Stimulated activated CD4-positive, alpha-beta T cell treated with anti-CD3 and anti-CD28 coated beads, Interleukin-1b, Interleukin-23, amount 100 ng/mL, for 24 hours (primary cell): Measurements from ENCODE around the gene SLC4A2.
"Not testable (repeated sequence)": the region's sequence is repeated elsewhere in the genome, so short reads cannot be mapped to it uniquely, and the experiment has no call there.

Source experiments
- DNase-seq, 4 experiments: peaks; one replicate each; pipeline ENCODE4 v3.0.0-alpha.2; 2020; ENCODE audit warnings: low read depth in 4 of 4, low spot score in 1 of 4

SLC4A2 gene, protein sequence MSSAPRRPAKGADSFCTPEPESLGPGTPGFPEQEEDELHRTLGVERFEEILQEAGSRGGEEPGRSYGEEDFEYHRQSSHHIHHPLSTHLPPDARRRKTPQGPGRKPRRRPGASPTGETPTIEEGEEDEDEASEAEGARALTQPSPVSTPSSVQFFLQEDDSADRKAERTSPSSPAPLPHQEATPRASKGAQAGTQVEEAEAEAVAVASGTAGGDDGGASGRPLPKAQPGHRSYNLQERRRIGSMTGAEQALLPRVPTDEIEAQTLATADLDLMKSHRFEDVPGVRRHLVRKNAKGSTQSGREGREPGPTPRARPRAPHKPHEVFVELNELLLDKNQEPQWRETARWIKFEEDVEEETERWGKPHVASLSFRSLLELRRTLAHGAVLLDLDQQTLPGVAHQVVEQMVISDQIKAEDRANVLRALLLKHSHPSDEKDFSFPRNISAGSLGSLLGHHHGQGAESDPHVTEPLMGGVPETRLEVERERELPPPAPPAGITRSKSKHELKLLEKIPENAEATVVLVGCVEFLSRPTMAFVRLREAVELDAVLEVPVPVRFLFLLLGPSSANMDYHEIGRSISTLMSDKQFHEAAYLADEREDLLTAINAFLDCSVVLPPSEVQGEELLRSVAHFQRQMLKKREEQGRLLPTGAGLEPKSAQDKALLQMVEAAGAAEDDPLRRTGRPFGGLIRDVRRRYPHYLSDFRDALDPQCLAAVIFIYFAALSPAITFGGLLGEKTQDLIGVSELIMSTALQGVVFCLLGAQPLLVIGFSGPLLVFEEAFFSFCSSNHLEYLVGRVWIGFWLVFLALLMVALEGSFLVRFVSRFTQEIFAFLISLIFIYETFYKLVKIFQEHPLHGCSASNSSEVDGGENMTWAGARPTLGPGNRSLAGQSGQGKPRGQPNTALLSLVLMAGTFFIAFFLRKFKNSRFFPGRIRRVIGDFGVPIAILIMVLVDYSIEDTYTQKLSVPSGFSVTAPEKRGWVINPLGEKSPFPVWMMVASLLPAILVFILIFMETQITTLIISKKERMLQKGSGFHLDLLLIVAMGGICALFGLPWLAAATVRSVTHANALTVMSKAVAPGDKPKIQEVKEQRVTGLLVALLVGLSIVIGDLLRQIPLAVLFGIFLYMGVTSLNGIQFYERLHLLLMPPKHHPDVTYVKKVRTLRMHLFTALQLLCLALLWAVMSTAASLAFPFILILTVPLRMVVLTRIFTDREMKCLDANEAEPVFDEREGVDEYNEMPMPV

DNA sequence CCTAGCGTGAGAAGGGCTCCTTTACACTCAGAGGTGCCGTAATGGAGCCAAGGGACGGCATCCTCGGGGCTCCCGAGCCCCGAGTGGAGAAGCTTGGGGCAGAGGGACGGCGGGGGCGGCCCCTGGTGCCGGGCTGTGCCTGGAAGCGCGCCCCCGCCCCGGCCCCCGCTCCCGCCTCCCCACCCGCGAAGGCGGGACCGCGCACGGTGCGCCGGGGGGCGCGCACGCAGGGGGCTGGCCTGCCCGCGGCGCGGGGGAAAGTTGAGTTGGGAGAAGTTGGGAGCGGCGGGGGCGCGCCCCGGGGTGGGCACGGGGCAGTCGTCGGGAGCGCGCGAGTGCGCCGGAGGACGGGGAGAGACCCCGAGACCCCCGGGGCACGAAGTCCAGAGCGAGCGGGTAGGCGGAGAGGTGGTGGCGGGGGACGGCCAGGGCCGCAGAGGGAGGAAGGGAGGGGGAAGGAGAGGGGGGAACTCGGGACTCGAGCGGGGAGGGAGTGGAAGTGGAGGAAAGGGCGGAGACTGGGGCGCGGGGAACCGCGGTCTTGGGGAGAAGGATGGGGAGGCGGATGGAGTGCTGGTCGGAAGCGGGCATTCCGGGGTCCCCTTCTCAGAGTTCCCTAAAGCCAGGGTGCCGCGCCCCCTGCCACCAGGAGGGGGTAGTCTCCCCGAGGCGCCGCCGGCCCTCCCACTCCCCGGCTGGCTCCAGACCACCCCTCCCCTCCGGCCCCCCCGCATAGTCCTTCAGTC lies at the start of gene SLC4A2:
Gene SLC4A2, plus strand, starts transcription at position 223 of the 746 bp plus-strand sequence. CDS start 2,399 bp downstream, outside the sequence.
- DNase-seq = peak in 2 of 4 experiments; percentile 57 to 69

DNA sequence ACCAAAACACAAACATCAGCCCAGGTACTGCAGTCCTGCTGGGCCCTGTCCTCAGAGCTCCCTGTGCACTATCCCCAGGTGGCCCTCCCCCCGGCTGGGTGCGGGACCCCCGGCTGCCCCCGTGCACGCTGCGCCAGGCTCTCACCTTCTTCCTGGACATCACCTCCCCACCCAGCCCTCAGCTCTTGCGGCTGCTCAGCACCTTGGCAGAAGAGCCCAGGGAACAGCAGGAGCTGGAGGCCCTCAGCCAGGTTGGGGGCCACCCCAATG lies 49.4 kb upstream of the SLC4A2 start:
- DNase-seq = no peak

DNA sequence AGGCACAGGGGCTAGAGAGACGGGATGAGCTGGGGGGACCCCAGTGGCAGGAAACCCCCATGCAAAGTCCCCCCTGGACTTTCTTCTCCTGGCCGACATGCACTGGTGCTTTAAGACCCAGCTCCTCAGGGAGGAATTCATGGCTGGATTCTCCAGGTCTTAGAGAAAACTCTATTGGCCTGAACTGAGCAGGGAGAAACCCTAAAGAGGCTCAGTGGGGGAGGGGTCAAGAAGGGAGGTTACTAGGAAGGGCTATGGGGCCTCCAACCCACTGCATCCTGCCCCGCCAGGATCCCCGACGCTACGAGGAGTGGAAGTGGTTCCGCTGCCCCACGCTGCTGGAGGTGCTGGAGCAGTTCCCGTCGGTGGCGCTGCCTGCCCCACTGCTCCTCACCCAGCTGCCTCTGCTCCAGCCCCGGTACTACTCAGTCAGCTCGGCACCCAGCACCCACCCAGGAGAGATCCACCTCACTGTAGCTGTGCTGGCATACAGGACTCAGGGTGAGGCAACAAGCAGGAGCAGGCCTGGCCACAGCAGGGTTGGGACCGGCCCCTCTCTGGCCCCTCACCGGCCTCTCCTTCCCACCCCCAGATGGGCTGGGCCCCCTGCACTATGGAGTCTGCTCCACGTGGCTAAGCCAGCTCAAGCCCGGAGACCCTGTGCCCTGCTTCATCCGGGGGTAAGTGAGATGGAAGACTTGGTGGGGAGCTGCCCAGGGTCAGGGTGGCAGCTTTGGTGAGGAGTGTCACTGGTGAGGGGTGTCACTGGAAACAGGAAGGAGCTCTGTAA lies 48.9 kb upstream of the SLC4A2 start:
- no peak for DNase-seq

DNA sequence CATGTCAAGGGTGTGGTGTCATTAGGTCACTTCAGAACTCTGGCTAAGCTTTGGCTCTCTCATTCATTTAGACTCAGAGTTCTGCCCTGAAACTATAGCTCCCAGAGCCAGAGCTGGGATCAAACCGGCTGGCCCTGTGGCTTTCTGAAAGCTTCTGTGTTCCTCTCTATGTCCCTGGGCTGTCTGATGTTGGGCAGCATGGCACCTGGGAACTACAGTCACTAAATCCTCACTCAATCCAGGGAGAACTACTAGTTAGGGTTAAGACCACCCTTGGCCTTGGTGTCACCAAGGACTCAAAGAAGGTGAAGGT lies 48.3 kb upstream of the SLC4A2 start:
- no peak for DNase-seq

DNA sequence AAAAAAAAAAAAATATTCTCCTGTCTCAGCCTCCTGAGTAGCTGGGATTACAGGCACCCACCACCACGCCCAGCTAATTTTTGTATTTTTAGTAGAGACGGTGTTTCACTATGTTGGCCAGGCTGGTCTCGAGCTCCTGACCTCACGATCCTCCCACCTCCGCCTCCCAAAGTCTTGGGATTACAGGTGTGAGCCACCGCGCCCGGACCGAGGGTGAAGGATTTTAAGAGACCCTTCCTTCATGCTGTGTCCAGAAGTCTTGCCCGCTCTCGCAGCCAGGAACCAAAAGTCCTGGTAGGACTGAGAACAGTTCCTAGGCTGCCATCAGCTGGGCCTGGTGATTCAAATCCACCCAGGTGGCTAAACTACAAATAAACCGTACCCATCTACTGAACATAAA lies 47.8 kb upstream of the SLC4A2 start:
- DNase-seq = not testable (repeated sequence)

DNA sequence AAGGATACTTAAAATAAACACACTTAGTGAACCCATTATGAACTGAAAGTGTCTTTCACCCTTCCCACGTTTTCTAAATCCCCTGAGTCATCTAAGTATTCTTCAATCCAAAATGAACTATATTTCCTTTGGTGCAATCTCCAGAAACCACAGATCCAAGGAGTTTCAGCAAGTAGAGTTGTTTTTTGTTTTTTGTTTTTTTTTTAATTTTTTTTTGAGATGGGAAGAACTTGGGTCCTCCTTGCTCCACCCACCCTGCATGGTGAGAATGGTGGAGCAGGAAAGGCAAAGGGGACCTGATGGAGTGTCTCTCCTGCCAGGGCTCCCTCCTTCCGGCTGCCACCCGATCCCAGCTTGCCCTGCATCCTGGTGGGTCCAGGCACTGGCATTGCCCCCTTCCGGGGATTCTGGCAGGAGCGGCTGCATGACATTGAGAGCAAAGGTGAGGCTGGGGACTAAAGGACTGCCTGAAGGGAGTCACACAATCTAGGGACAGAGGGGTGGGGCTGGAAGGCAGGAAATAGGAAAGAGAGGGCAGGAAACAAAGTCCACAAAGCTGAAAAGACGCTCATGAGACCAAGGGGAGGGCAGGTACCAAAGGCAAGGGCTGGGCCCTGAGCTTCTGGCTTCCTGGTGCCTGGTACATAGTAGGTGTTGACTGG lies 47.2 kb upstream of the SLC4A2 start:
- DNase-seq = no peak

DNA sequence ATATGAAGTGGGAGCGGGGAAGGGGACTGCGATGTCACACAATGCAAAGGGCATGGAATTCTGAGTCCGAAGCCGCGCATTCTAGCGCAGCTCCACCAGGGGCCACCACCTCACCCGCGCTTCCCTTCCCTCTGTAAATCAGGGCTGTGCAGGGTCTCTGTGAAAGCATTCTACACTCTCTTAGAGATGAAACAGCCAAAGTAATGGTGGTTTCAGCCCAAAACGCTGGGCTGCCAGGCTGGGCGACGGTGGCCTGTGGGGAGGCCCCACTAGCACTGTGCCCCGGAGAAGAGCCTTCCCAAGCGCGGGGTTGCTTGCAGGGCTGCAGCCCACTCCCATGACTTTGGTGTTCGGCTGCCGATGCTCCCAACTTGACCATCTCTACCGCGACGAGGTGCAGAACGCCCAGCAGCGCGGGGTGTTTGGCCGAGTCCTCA lies 46.5 kb upstream of the SLC4A2 start:
- no peak for DNase-seq

DNA sequence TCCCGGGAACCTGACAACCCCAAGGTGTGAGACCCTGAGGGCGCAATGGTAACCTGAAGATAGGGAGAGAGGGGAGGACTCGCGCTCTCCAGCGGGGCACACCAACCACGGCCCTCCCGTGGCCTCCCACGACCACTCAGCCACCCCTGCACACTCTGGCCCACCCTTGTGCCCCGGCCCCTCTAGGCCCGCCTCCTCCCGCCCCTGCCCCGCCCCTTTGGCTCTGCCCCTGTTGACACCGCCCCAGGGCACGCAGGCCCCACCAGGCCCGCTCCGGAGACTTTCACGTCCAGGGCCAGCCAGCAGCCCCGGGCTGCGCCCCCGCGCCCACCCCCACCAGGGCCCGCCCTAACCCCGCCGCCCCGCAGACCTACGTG lies 46.0 kb upstream of the SLC4A2 start:
- DNase-seq = no peak

DNA sequence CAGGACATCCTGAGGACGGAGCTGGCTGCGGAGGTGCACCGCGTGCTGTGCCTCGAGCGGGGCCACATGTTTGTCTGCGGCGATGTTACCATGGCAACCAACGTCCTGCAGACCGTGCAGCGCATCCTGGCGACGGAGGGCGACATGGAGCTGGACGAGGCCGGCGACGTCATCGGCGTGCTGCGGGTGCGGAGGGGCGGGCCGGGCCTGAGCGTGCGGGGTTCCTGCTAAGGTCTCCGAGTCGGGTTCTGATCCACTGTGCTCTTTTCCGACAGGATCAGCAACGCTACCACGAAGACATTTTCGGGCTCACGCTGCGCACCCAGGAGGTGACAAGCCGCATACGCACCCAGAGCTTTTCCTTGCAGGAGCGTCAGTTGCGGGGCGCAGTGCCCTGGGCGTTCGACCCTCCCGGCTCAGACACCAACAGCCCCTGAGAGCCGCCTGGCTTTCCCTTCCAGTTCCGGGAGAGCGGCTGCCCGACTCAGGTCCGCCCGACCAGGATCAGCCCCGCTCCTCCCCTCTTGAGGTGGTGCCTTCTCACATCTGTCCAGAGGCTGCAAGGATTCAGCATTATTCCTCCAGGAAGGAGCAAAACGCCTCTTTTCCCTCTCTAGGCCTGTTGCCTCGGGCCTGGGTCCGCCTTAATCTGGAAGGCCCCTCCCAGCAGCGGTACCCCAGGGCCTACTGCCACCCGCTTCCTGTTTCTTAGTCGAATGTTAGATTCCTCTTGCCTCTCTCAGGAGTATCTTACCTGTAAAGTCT lies 45.5 kb upstream of the SLC4A2 start:
- DNase-seq = peak; percentile 57 to 77 (median 70)

DNA sequence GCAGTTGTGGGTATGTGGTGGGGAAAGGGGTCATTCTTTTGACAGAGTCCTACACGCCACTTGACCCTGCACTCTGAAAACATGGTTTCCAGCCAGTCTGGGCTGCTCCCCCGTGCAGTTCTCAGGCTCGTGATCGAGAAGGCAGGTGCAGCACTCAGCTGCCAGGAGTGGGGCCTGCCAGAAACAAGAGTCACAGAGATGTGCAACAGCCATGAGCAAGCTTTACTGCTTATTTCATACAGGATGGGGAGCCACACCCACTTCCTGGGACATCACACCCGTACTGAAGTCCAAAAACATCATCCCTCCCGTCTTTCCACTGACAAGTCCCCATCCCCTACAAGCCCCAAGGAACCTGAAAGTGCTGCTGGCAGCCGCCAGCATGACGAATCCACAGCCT lies 44.4 kb upstream of the SLC4A2 start:
- no peak for DNase-seq

DNA sequence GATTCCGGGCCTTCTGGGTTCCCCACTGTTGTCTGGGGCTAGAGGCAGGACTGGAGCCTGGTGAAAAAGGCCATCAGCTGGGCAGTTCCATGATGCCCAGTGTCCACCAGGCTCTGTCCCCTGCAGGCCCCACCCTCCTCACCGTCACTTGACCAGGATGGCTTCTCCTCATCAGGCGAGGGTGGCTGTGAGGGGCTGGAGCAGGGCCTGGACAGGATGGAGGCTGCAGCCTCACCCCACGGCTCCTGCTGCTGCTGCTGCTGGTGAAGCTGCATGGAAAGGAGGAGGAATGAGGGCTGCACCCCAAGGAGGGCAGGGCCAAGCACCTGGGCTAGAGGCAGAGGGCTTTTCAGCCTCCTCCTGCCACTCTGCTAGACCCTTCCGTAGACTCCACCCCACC lies 43.4 kb upstream of the SLC4A2 start:
- no peak for DNase-seq

DNA sequence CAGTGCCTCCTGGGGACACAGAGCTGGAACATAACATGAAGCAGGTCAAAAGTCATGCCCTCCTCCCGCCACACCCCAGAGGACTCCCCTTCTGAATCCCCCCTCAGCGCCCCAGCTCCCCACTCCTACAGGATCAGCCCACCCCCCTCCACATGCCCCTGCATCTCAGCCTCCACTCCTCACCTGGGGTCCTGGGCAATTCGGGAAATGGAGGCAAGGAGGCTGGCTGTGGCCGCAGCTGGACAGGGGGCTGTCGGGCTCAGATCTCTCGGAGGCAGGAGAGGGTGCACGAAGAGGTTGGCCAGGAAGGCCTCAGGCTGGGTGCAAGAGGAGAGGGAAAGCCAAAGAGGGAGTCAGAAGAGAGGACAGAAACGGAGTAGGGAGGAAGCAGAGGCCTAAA lies 42.9 kb upstream of the SLC4A2 start:
- DNase-seq = no peak

DNA sequence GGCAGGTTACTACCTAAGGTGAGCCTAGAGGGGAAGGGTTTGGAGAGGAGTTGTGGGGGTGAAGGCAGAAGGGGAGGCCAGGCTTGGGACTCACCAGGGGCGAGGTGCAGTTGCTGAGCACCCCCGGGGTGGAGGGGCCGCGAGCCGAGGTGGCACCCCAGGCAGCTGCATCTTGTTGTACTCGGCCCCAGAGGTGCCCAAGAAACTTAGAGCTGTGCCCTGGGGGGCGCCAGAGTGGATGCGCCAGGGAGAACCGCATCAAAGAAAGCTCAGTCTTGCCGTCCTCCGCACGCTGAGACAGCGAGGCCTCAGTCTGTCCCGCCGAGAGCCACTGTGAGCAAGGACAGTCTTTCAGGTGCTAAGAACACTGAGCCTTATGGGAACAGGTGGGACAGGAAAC lies 42.4 kb upstream of the SLC4A2 start:
- no peak for DNase-seq

DNA sequence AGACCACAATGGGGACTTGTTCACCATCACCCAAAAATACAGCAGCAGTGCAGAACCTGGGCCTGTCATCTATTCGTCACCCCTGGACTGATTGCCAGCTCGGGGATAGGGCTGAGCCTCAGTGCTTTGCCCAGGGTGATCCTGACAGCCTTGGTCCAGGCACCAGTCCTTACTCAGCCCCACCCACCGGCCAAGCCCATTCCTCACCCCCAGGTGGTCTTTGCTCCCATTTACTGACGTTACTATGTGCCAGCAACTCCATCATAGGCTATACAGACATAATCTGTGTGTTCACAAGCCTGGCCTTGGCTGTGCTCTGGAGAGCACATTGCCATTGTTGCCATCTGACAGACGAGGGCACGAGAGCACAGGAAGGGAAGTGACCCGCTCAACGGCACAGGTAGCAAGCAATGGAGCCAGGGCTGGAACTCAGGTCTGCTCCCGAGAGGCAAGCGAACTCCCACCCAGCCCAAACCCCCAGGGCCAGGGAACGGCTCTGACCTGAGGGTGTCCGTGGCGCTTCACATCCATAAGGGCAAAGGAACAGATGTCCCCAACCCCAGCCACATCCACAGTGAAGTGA lies 41.9 kb upstream of the SLC4A2 start:
- no peak for DNase-seq

DNA sequence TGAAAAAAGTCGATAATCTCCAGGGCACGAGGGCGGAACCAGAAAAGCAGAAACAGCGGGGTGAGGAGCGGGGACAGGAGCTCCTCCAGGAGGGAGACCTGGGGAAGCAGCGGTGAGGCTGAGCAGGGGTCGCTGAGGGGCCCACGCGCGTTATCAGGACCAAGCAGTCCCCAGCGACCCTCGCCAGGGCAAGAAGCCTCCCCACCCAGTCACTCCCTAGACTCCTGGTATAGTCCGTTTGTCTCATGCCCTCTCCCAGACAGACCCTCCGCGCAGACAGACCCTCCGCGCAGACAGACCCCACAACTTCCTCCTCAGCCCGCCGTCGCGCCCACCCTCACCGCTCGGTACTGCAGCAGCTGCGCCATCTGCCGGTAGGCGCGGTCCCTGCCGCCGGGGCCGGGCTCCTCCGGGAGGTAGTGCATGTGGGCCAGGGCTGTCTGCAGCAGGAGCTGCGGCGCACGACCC lies 41.4 kb upstream of the SLC4A2 start:
- DNase-seq = peak; percentile 61 to 77 (median 74)

DNA sequence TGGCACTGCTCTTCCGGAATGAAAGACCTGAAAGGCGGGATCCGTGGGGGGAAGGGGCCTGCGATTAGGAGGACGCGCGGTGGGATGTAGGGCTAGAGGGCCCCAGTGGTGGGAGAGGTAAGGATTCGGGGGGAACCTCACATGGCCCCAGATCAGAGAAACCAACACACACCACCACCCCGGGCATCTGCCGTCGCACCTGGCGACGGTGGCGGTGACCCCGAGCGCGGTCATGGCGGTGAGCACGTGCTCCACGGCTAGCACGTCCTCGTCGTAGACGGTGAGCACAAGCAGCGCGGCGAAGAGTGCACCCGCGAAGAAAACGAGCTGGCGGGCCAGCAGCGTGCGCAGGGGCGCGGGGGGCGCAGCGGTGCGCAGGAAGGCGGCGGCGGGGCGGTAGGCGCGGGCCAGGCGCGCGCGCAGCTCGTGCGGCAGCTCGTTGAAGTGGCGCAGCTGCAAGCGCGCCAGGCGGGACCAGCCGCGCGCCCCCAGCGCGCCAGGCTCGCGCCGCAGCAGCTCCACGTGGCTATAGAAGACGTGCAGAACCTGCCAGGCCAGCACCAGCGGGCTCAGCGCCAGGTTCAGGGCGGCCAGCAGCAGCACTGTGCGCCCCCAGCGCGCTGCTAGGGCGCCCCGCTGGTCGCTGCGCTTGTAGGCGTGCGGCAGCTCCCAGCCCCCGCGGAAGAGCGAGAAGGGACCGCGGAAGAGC lies 40.8 kb upstream of the SLC4A2 start:
- no peak for DNase-seq

DNA sequence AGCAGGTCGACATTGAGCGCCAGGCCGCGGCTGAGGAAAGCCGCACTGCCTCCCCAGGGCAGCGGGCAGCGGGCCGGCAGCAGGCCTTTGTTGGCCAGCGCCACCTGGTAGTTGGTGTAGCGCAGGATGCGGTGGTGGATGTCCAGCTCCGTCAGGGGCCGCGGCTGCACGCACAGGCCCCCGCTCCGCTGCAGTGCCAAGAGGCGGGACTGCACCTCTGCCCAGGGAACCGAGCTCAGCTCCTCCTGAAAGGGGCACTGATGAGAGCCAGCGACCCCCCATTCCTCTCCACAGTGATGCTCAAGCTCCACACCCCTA lies 40.3 kb upstream of the SLC4A2 start:
- no peak for DNase-seq

DNA sequence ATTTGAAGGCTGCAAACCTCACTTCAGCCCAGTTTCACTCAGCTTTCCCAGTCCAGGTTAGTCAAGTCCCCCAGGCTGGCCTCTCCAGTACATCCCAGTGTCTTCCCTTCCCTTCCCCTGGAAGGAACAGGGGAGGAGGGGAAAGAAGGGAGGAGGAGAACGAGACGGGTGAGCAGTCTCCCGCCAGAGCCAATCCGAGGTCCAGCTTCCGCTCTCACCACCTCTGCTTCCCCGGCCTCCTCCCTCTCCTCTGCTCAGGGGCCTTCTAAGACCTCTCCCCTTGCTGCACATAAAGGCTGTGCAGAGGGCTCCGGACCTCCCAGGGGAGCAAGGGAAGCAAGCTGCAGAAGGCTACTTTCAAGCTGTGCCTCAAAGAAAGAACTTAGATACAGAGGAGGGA lies 39.2 kb upstream of the SLC4A2 start:
- no peak for DNase-seq
